Lung microvascular endothelial cell (primary cell): ENCODE measurements around the gene PIF1. TPM values are rescaled to one million over a fixed set of nuclear protein-coding genes. Genes with fewer than 3 reads are reported as not detected.
A peak's percentile ranks its signal among the peaks of the same experiment; 100 is the strongest.

ENCODE experiments used
- DNase-seq, 2 donors: peaks; one replicate each; pipeline versions ENCODE4 v3.0.0 to v3.0.0-alpha.2; 2010; ENCODE audit warnings: low read depth in 2 of 2
- total RNA-seq: library from RNA; depleted of rRNA; stranded (reverse); fragments of >200 nt; gene quantifications from 2 replicates; pipeline ENCODE4 v1.2.1, GENCODE V29; 2014

The PIF1 gene
- total RNA-seq, 1 donor from 2014 or later, result 1.8 TPM

GRCh38 chr15:64774629-64775493 is 50.6 kb downstream of the PIF1 start:
- peak in 1 of 2 donors; percentile 28 for DNase-seq

GRCh38 chr15:64774037-64774628 is 51.3 kb downstream of the PIF1 start:
- no peak for DNase-seq

GRCh38 chr15:64773606-64774005 is 51.8 kb downstream of the PIF1 start:
- DNase-seq, result no peak

DNA sequence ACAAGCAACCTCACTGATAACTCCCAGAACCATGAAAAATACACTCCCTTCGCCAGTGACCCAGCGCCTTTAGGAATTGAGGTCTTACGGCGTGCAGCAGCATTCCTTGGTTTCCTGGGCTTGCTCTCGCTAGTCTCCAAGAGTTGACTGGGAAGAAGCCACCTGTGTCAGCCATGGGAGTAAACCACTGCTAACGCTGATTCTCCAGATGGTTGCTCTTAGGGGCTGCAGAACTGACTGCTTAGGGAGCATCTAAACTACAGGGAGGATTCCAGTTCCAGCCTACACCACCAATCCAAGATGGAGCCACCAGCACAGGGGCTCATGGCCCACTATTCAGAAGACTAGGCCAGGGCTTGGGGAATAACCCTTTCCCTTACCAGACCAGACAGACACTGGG is 52.5 kb downstream of the PIF1 start:
- no peak for DNase-seq

DNA sequence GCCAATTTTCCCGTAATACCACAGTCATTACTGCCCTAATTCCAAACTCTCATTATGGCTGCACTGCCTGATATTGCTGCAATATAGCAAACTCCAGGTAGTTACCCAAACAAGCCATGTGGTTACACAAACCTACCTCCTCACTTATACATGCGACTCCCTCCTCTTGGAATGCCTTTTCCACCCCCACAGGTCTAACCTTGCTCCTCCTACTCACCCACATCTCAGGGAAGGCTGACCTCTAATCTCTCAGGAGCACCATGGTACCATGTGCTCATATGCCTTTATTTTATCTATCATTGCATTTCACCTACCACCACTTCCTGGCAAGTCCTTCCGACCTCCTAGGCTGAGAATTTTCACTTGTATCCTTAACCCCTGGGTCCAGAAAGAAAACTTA is 53.0 kb downstream of the PIF1 start:
- DNase-seq, result no peak

DNA sequence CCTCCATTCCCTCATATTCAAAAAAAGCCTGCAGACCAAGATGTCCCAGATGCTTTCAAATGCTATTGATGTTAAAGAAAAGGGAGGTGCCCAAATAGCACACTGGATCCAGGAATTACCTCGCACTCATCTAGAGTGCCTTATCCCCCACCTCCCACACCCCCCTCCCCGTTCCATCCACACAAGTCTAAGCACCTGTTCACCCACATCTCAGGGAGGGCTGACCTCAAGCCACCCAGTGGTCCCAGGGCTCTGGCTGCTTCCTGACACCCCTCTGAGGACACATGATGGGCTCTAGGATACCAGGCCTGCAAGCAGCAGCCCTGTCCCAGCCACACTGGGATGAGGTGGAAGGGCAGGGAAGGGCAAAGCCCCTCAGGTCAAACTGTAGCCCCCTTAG is 54.8 kb downstream of the PIF1 start:
- no peak for DNase-seq

- no peak for DNase-seq
Measured at GRCh38 chr15:64767203-64767602, 58.2 kb downstream of the PIF1 start.

DNA sequence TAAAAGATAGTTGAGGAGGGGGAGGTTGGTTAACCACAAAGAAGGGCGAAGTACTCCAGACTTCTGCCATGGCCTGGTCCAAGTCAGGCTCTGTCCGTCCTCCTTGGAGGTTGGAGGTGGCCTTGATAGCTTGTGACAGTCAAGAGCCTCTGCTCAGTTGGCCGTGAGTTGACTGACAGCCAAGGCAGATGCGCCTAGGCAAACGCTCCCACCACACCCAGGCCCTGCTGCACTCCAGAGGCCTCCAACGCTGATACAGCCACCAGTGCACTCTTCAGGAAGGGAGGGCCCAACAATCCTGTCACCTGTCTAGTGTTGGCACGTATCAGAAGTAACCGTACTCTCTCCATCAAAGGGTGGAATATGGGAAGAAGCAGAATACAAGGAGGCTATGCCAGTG is 59.4 kb downstream of the PIF1 start:
- DNase-seq, result no peak

Other genes with a start within 250 kb of the PIF1 start
- under 0.01 TPM in 2 replicates for gene RBPMS2, start 50.1 kb downstream of the PIF1 start, total RNA-seq
- 47.1 and 62.7 TPM in 2 replicates for gene PLEKHO2, start 16.3 kb upstream of the PIF1 start, total RNA-seq
- 3.0 and 3.7 TPM in 2 replicates for gene ANKDD1A, start 86.3 kb upstream of the PIF1 start, total RNA-seq
- 51.6 and 69.6 TPM in 2 replicates for gene SPG21, start 164.3 kb upstream of the PIF1 start, total RNA-seq
- 9.6 and 13.9 TPM in 2 replicates for gene MTFMT, start 204.0 kb upstream of the PIF1 start, total RNA-seq
- gene SLC51B, start 219.7 kb upstream of the PIF1 start, total RNA-seq, result not detected in 2 replicates
- gene RASL12, start 242.3 kb upstream of the PIF1 start, total RNA-seq, result not detected in 2 replicates